ENCODE measurements around the gene KRTAP5-10. TPM values are rescaled to one million over a fixed set of nuclear protein-coding genes. Genes with fewer than 3 reads are reported as not detected.

The KRTAP5-10 gene
- total and polyA plus RNA-seq, 3 donors from 2014 or later = 0.28 TPM; not detected in 2

Small RNA genes lying within 50 kb of the gene (small RNA-seq; reads per million reads assigned to genes)
- gene AP000867.1 (0 reads per million in 2 donors), gene KRTAP5-14P (0 reads per million in 2 donors)

Other genes with a start within 250 kb of the KRTAP5-10 start
- gene DHCR7, start 117.2 kb upstream of the KRTAP5-10 start, total RNA-seq = 100 to 1,000 TPM in 1 of 2 donors, 10 to 100 TPM in 1; 54.2 to 101 TPM
- gene DHCR7, start 117.2 kb upstream of the KRTAP5-10 start, polyA plus RNA-seq (ENCODE audit: insufficient read depth, low read depth, low replicate concordance) = 65.3 TPM
- gene NADSYN1, start 112.4 kb upstream of the KRTAP5-10 start, total RNA-seq = 10 to 100 TPM; 75.7 to 91.2 TPM
- 79.4 TPM for gene NADSYN1, start 112.4 kb upstream of the KRTAP5-10 start, polyA plus RNA-seq (ENCODE audit: insufficient read depth, low read depth, low replicate concordance)
- 1 to 10 TPM in 1 of 2 donors, under 1 TPM in 1; 0.94 to 1.7 TPM for gene KRTAP5-7, start 38.3 kb upstream of the KRTAP5-10 start, total RNA-seq
- 1.7 TPM for gene KRTAP5-7, start 38.3 kb upstream of the KRTAP5-10 start, polyA plus RNA-seq (ENCODE audit: insufficient read depth, low read depth, low replicate concordance)
- gene KRTAP5-8, start 27.5 kb upstream of the KRTAP5-10 start, total RNA-seq = 1 to 10 TPM in 1 of 2 donors, under 1 TPM in 1; 0.39 to 1.1 TPM
- not detected for gene KRTAP5-8, start 27.5 kb upstream of the KRTAP5-10 start, polyA plus RNA-seq (ENCODE audit: insufficient read depth, low read depth, low replicate concordance)
- 1 to 10 TPM; 1.4 to 3.6 TPM for gene KRTAP5-9, start 17.1 kb upstream of the KRTAP5-10 start, total RNA-seq
- gene KRTAP5-9, start 17.1 kb upstream of the KRTAP5-10 start, polyA plus RNA-seq (ENCODE audit: insufficient read depth, low read depth, low replicate concordance) = 1.5 TPM
- gene KRTAP5-11, start 17.3 kb downstream of the KRTAP5-10 start, total RNA-seq = not detected
- not detected for gene KRTAP5-11, start 17.3 kb downstream of the KRTAP5-10 start, polyA plus RNA-seq (ENCODE audit: insufficient read depth, low read depth, low replicate concordance)

All from testis (tissue), 3 donors.